Measurements from ENCODE around the gene TGIF2. TPM values are rescaled to one million over a fixed set of nuclear protein-coding genes. Genes with fewer than 3 reads are reported as not detected.

The TGIF2 gene
- total and polyA plus RNA-seq, 2 of the 13 experiments (the other 11 are each of a cell fraction or from before 2014, with no cell fraction given): 41.3 to 53.9 TPM

- TF ChIP-seq IRX3 (CRISPR knock-in tag; IDR thresholded peaks at IDR 0.05; ENCODE audit: borderline replicate concordance, low read depth) (no peak), GFI1 (CRISPR knock-in tag; IDR thresholded peaks at IDR 0.05; ENCODE audit: borderline replicate concordance) (peak; percentile 89), PAF1 (CRISPR knock-in tag; IDR thresholded peaks at IDR 0.05) (no peak), HOXD1 (CRISPR knock-in tag; IDR thresholded peaks at IDR 0.05) (no peak; the same call in 1 of the 2 replicates), ELK4 (CRISPR knock-in tag; IDR thresholded peaks at IDR 0.05; ENCODE audit: borderline replicate concordance) (no peak), ZNF414 (CRISPR knock-in tag; IDR thresholded peaks at IDR 0.05) (peak; percentile 99), THRA (CRISPR knock-in tag; IDR thresholded peaks at IDR 0.05; ENCODE audit: borderline replicate concordance) (peak; percentile 72), ZNF160 (CRISPR knock-in tag; IDR thresholded peaks at IDR 0.05) (0 out of 2 replicates have a peak, but pooled peaks have one; percentile 15), PAXIP1 (CRISPR knock-in tag; conservative IDR thresholded peaks at IDR 0.05) (no peak; the same call in none of the 2 replicates), SP4 (CRISPR knock-in tag; IDR thresholded peaks at IDR 0.05) (peak; percentile 74; the same call in 1 of the 2 replicates), ZNF788 (CRISPR knock-in tag; IDR thresholded peaks at IDR 0.05; ENCODE audit: borderline replicate concordance) (peak; percentile 78), NPAS2 (CRISPR knock-in tag; IDR thresholded peaks at IDR 0.05; ENCODE audit: borderline replicate concordance) (no peak), IKZF1 (IDR thresholded peaks at IDR 0.05) (no peak), DNMT1 (CRISPR knock-in tag; IDR thresholded peaks at IDR 0.05) (no peak), RFX3 (CRISPR knock-in tag; IDR thresholded peaks at IDR 0.05) (no peak), MYC (CRISPR knock-in tag; IDR thresholded peaks at IDR 0.05; ENCODE audit: borderline replicate concordance) (no peak; the same call in 1 of the 2 replicates), HDAC6 (IDR thresholded peaks at IDR 0.05; ENCODE audit: low read depth, low read length) (no peak)
Measured at GRCh38 chr20:36632487-36633284, 59.3 kb downstream of the TGIF2 start (continued).
